Motor neuron (in vitro differentiated cells): ENCODE data around the gene PLS1. TPM values are rescaled to one million over a fixed set of nuclear protein-coding genes. Genes with fewer than 3 reads are reported as not detected.
"Not testable (repeated sequence)": the region's sequence is repeated elsewhere in the genome, so short reads cannot be mapped to it uniquely, and the experiment has no call there.

Experiments
- ATAC-seq, 8 experiments: fragments of 200-7000 bp; cut with Tn5 transposase; replicated peaks in 6 of 8; 2 replicates each; pipeline ENCODE4 v1.8.0; 2021; ENCODE audit warnings: mild to moderate bottlenecking in 8 of 8, moderate library complexity in 8 of 8
- H3K27ac ChIP-seq, 2 donors: fragments of 250-450 bp; sonication (Bioruptor Pico); 2 replicates each; pipeline ENCODE4 v1.9.0; 2021; ENCODE audit warnings: antibody characterized with exemption in 2 of 2, mild to moderate bottlenecking in 2 of 2, moderate library complexity in 1 of 2
- H3K4me1 ChIP-seq, 2 donors: fragments of 250-450 bp; sonication (Bioruptor Pico); replicated peaks in 1 of 2; 2 replicates each; pipeline ENCODE4 v1.6.1; 2021; ENCODE audit warnings: antibody characterized with exemption in 2 of 2, mild to moderate bottlenecking in 2 of 2, moderate library complexity in 1 of 2
- H3K4me3 ChIP-seq, 5 donors: fragments of 250-450 bp; sonication (Bioruptor Pico); 2 replicates each; pipeline ENCODE4 v1.9.0; 2021; ENCODE audit warnings: antibody characterized with exemption in 5 of 5, mild to moderate bottlenecking in 5 of 5, moderate library complexity in 4 of 5
- WGBS, 10 experiments: fragments of 450-650 bp; shearing (Covaris generic); methylation state at CpG; one replicate each; pipeline ENCODE4 v1.0.0; 2022; 5-methylcytosine and 5-hydroxymethylcytosine counted together
- in situ Hi-C, 9 experiments: fragments of 400-800 bp; cut with MboI; loops; one replicate each; pipeline ENCODE4 v1.15.0; 2021; ENCODE audit warnings: low sequenced_read_pairs in 9 of 9, low pct_unique_long_range_greater_than_20kb in 2 of 9; ENCODE audit not compliant: unreplicated experiment in 9 of 9
- total RNA-seq, 8 experiments: library from RNA; unstranded; fragments of 300-600 nt; gene quantifications; 2 replicates each; pipeline versions ENCODE4 v1.2.3 to v1.2.4, GENCODE V29; 2022

PLS1 gene
- total RNA-seq, 8 experiments from 2014 or later: 1.6 to 54.7 (median 2.7) TPM

DNA sequence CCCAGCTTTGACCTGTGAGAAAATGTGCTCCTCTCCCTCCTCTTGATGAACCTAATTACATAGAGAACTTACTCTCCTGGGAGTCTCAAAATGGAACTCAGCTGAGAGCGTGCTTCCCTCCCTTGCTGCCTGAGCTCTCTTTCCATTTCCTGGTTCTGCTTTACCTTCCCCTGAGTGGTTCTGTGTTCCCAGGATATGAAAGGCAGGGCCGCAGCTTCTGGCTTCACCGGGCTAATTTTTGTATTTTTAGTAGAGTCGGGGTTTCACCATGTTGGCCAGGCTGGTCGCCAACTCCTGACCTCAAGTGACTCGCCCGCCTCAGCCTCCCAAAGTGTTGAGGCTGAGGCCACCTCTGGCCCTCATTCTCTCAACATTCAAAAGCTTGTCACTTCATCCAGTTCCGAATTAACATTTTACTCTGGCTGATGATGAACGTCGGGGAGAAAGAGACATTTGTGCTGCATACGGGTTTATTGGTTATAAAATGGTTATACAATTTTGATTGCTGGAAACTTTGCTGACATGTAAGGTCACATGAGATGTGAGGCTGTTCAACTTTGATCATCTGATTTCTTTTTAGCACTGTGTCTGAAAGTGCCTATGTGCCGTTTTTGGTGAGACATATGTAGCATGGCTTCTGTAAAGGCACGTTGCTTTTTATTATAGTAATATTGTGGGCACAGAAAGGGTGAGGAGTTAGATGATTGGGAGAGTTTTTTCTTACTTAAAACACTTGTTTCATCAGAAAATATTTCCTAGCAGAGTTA is 6.6 kb downstream of the PLS1 start:
- WGBS, 10 experiments: 0 to 100% (median 90%) methylated on average over 1 to 10 of the region's 13 CpGs; no CpG with 5 or more reads in 1 of the 10 experiments
- in situ Hi-C loops: no loop called here
- H3K4me3 ChIP-seq: no peak overlapping the region
- H3K4me1 ChIP-seq: no peaks in the 10 kb centered on the region
- ATAC-seq: no peak
- no peak overlapping the region for H3K27ac ChIP-seq

DNA sequence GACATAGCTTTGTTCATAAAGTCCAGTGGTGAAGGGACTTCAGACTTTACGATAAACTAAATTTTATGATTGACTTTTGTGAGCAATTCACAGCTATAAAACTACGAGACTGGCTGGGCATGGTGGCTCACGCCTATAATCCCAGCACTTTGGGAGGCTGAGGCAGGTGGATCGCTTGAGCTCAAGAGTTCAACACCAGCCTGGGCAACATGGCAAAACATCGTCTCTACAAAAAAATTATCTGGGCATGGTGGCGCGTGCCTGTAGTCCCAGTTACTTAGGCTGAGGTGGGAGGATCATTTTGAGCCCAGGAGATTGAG is 7.2 kb downstream of the PLS1 start:
- WGBS, 10 experiments: 67 to 100% (median 95%) methylated on average over 1 to 7 of the region's 7 CpGs; no CpG with 5 or more reads in 1 of the 10 experiments
- in situ Hi-C loops, H3K4me3 ChIP-seq, ATAC-seq, H3K27ac ChIP-seq, H3K4me1 ChIP-seq: not testable (repeated sequence)

- in situ Hi-C loops: no loop called here
- Histone ChIP-seq H3K4me3 (no peak overlapping the region), H3K4me1 (no peaks in the 10 kb centered on the region), H3K27ac (no peak overlapping the region)
- ATAC-seq: no peak
These were observed 8.7 kb downstream of the PLS1 start for GRCh38 chr3:142604940-142605339.

- Histone ChIP-seq H3K27ac (no peak overlapping the region), H3K4me1 (no peaks in the 10 kb centered on the region), H3K4me3 (no peak overlapping the region)
- WGBS, 10 experiments: 86 to 100% (median 100%) methylated on average over 1 of the region's 1 CpG; no CpG with 5 or more reads in 7 of the 10 experiments
- in situ Hi-C loops: no loop called here
- no peak for ATAC-seq
These were observed 12.4 kb downstream of the PLS1 start for GRCh38 chr3:142608631-142609030.

DNA sequence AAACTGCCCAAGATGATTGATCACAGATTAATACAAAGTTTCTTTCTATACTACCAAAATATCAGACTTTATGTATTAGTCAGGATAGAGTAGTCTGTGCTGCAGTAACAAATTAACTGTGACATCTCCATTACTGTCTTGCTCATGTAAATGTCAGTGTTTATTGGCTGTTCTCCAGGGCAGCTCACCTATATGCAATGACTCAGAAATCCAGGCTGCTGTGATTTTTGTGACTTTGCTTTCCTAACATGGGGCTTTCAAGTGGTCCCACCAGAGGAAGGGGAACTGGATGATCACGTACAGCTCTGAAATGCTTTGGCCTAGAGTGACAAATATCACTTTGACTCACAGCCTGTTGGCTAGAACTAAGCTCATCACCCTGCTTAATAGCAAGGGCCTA is 12.9 kb downstream of the PLS1 start:
- in situ Hi-C loops: no loop called here
- Histone ChIP-seq H3K4me1 (no peaks in the 10 kb centered on the region), H3K27ac (no peak overlapping the region), H3K4me3 (no peak overlapping the region)
- no peak for ATAC-seq
- 88 to 100% (median 100%) methylated on average over 1 of the region's 1 CpG; no CpG with 5 or more reads in 6 of the 10 experiments for WGBS, 10 experiments

DNA sequence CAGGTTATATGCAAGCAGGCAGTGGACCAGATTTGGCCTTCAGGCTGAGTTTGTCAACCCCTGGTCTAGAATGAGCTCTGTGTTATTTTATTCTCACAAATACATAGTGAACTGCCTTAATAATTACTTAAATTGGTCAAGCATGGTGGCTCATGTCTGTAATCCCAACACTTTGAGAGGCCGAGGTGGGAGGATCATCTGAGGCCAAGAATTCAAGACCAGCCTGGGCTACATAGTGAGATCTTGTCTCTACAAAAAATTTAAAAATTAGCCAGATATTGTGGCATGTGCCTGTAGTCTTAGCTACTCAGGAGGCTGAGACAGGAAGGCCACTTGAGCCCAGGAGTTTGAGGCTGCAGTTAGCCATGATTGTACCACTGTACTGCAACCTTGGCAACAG is 15.0 kb downstream of the PLS1 start:
- no peak for ATAC-seq
- in situ Hi-C loops: no loop called here
- H3K27ac ChIP-seq: no peak overlapping the region
- 46 to 100% (median 100%) methylated on average over 1 of the region's 1 CpG; no CpG with 5 or more reads in 5 of the 10 experiments for WGBS, 10 experiments
- no peaks in the 10 kb centered on the region for H3K4me1 ChIP-seq
- no peak overlapping the region for H3K4me3 ChIP-seq

- WGBS, 10 experiments: 0 to 100% (median 89%) methylated on average over 1 of the region's 1 CpG
- Histone ChIP-seq H3K4me1 (no peaks in the 10 kb centered on the region), H3K4me3 (no peak overlapping the region), H3K27ac (no peak overlapping the region)
- no peak for ATAC-seq
- in situ Hi-C loops: no loop called here
These were observed 17.3 kb downstream of the PLS1 start for GRCh38 chr3:142613491-142613890.

- in situ Hi-C loops: no loop called here
- Histone ChIP-seq H3K27ac (no peak overlapping the region), H3K4me3 (no peak overlapping the region), H3K4me1 (no peaks in the 10 kb centered on the region)
- ATAC-seq: no peak
- 33 to 100% (median 83%) methylated on average over 1 to 2 of the region's 2 CpGs; no CpG with 5 or more reads in 3 of the 10 experiments for WGBS, 10 experiments
These were observed 17.9 kb downstream of the PLS1 start for GRCh38 chr3:142614059-142614626.

- in situ Hi-C loops: no loop called here
- ATAC-seq: peak in 1 of 8 experiments; percentile 78
- no peaks in the 10 kb centered on the region for H3K4me1 ChIP-seq
- no peak overlapping the region for H3K4me3 ChIP-seq
- no peak overlapping the region for H3K27ac ChIP-seq
- WGBS, 10 experiments: 89 to 100% (median 100%) methylated on average over 1 to 2 of the region's 2 CpGs; no CpG with 5 or more reads in 7 of the 10 experiments
These were observed 19.0 kb downstream of the PLS1 start for GRCh38 chr3:142615171-142615570.

- ATAC-seq: peak in 4 of 8 experiments; percentile 72 to 79 (median 75)
- Histone ChIP-seq H3K4me1 (no peaks in the 10 kb centered on the region), H3K4me3 (no peak overlapping the region), H3K27ac (no peak overlapping the region)
- in situ Hi-C loops: no loop called here
- 33 to 100% (median 88%) methylated on average over 1 to 3 of the region's 3 CpGs; no CpG with 5 or more reads in 3 of the 10 experiments for WGBS, 10 experiments
These were observed 22.8 kb downstream of the PLS1 start for GRCh38 chr3:142618917-142619461.

DNA sequence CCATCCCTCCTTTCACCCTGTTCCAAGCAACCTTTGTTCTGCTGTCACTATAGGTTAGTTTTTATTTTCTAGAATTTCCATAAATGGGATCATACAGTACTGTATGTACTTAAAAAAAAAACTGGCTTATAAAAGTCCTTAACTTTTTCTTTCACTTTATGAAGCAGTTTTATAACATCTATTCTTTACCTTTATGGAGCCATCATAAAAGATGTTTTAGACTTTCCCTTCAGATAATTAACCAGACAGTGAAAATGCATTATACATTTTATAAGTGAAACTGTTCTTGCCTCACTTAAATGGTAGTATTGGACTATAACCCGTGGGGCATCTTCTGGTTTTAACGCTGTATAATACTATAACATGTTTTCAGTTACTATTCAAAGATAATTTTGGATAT is 26.2 kb downstream of the PLS1 start:
- no peak for ATAC-seq
- Histone ChIP-seq H3K27ac (no peak overlapping the region), H3K4me3 (no peak overlapping the region), H3K4me1 (no peaks in the 10 kb centered on the region)
- 0 to 100% (median 90%) methylated on average over 1 to 2 of the region's 2 CpGs; no CpG with 5 or more reads in 1 of the 10 experiments for WGBS, 10 experiments
- in situ Hi-C loops: no loop called here

DNA sequence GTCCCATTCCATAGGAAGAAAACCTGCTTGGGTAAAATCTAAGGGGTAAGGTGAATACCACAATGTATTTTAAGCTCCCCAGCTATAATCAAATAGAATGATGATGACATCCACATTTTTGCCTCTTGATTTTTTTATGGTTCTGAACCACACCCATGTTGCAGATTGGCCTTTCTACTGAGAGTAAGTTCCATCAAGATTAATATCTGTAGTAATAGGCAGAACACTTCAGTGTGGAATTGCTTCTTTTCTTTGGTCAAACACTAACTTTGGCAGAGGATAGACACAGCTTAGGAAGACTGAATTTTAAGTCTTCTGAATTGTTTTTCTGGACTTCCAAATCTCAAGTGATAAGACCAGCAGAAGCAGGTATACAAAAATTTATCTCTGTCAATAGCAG is 27.0 kb downstream of the PLS1 start:
- H3K4me3 ChIP-seq: no peak overlapping the region
- in situ Hi-C loops: no loop called here
- no peak overlapping the region for H3K27ac ChIP-seq
- no peaks in the 10 kb centered on the region for H3K4me1 ChIP-seq
- ATAC-seq: no peak

DNA sequence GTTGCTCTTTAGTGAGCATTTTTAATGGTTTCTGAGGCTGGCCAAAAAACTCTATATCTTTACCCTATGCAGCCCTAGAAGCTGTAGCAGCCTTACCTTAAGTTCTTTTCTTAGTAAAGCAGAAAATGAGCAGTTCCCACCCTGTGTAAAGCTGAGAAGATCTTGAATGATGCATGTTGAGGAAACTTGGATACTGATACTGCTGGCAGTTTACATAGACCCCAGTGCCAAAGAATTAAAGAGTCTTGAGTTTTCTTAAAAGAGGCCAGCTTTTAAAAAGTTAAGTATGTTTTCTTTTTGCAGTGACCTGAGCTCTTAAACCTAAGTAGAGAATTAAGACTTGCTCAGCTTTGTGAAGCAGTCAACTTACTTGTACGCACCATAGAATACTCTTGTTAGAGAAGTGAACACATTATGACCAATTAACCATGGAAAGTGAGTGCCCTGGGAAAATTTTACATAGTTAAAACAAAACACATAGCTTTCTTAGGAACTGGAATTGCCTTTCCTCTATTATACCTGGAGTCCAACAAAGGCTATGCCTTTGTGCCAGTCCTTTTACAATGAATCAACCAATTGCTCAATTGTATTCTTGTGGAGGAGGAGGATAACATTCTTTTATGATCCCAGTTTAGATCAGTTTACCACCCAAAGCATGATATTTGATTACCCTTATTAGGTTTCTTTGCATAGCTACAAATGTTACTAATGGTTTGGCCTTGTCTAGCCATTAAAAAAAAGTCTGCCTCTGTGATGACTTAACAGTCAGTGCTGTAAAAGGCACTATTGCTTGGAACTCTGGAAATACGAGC is 28.4 kb downstream of the PLS1 start:
- ATAC-seq: peak in 2 of 8 experiments; percentile 14 to 42
- WGBS, 10 experiments: 64 to 100% (median 85%) methylated on average over 1 to 2 of the region's 2 CpGs; no CpG with 5 or more reads in 2 of the 10 experiments
- no peak overlapping the region for H3K27ac ChIP-seq
- H3K4me3 ChIP-seq: no peak overlapping the region
- H3K4me1 ChIP-seq: no peaks in the 10 kb centered on the region
- in situ Hi-C loops: no loop called here
